HG03139 (cell line): ENCODE data around the gene UTS2R.
A peak's percentile ranks its signal among the peaks of the same experiment; 100 is the strongest.
"Not testable (repeated sequence)": the region's sequence is repeated elsewhere in the genome, so short reads cannot be mapped to it uniquely, and the experiment has no call there.

ENCODE experiments used
- ATAC-seq: cut with Tn5 transposase; IDR thresholded peaks from one replicate; pipeline ENCODE4 v1.9.1; 2021; ENCODE audit not compliant: unreplicated experiment

The UTS2R gene

DNA sequence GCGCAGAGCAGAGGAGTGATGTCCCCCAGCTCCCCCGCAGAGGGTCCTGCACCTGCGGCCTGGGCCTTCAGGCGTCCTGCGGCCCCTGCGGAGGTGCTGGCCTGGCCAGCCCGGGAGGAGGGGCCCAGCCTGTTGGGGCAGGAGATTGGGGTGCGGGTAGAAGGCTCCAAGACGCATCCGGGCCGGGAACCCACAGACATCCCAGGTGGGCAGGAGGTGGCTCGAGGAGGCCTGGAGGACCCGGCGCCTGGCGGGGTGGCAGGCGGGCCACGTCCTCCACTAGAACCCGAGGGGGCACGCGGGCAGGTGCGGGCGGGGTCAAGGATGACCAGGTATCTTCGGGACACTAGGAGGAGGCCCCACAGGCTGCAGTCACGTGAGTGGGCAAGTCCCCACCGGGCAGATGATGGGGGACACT, 37.4 kb upstream of the UTS2R start:
- ATAC-seq, result no peak

DNA sequence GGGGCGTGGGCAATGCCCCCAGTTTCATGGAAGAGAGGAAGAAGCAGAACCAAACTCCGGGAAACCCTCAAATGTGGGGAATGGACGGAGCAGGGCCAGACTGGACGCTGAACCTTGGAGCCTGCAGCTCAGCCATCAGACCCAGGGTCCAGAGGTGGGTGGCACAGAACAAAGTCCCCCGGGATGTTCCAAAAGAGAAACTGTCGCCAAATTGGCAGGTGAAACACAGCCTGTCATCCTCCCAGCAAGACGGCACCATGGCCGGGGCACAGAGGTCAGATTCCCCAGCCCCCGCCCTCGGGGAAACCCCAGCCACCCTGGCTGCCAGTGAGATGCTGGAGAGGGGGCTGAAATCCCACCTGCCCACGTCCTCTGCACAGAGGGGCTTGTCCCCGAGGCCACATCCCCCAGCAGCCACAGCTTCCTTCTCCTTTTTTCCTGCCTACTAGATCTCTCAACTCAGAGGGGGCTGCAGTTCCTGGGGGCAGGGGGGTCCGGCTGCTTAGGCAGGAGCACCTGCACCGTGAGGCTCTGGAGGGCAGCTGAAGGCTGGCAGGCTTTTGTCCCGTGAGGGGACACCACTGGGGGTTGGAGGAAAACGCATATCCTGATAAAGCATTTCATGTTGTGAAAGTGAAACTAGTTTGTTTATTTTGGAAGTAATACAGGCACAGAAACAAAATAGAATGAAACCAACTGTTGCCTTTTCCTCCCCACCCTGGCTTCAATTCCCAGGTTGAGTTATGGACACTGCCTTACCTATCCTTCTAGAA, 36.8 kb upstream of the UTS2R start:
- no peak for ATAC-seq

DNA sequence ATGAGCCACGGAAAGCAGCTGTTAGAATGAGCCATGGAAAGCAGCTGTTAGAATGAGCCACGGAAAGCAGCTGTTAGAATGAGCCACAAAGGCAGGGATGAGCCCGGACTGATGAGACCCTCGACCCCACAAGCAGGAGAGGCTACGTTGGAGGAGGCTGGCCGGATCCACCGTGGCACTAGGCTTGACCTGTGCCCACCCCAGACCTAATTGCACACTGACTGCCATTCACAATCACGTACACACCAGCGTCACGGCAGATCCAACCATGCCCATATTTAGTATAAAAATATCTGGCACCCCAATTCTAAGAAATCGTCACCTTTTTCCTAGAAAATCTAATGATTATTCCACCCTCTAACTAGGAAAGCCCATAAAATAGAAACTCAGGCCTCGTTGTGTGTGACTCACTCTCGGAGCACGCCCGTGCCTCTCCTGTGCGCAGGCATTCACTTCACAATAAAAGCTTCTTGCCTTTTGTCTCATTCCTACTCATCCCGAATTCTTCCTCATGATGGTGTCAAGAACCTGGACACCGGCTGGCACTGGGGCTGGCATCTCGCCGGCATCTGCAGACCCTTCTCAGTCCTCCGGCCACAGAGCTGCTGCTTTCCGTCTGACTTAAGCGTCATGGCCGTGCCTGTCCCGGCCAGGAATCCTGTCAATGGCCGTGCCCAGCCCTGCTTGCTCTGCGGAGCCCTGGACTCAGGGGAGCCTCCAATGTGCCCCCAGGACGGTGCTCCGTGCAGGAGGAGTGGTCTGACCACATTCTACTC, 32.5 kb upstream of the UTS2R start:
- no peak for ATAC-seq

DNA sequence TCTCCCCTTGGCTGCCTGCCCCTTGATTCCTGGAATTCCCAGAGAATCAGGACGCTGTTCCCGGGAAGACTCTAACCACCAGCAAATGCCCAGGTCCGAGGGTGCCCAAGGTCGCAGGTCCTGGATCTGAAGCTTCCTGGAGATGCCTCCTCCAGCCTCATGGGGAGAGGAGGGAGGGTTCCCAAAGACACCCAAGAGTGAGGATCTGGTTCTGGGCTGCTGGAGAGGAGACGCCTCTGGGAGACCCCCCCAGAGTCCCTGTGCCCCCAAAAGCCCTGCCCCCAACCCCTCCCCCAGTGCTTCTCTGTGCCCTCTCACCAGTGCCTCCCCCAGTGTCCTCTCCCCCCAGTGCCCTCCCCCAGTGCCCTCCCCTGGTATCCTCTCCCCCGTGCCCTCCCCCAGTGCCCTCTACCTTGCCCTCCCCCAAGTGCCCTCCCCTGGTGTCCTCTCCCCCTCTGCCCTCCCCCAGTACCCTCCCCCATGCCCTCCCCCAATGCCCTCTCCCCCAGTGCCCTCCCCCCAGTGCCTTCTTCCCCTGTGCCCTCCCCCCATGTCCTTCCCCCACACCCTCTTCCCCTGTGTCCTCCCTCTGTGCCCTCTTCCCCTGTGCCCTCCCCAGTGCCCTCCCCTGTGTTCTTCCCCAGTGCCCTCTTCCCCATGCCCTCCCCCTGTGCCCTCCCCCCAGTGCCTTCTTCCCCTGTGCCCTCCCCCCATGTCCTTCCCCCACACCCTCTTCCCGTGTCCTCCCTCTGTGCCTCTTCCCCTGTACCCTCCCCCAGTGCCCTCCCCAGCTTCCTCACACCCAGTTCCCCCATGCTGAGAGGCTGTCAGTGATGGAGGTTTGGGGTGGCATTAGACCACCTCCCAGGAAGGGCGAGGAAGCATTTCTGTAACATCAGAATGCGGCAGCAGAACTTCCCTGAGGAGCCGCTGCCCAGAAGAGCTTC, 31.7 kb upstream of the UTS2R start:
- ATAC-seq, result no peak

DNA sequence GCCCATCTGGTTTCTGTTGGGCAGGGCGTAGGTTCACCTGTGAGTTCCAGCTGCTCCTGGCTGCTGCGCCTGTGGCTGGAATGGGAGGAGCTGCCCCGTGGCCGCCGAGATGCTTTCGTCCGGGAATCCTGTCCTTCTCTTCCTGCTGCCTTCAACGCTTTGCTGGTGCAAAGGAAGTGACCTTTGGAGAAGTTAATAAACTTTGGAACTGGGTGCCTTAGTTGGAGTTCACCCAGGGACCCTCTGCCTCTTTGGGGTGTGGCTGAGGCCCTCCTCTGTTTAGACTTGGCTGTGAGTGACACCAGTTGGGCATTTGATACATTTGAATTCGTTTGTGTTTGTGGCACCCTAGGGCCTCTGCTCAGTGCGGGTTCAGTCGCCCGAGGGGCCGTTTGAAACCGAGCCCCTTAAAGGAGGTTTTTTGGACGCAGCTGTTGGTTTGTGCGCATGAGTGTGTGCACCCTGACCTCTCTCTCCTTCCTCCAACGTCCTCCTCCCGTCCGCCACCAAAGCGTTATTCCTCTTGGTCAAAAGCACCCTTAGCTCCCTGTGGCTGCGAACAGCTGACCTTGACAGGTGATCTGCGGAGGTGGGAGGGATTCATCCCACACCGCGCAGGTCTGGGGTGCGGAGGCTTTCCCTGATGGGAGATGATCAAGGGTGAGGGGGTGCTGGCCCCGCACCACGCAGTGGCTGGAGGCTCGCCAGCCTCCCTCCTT, 29.0 kb upstream of the UTS2R start:
- no peak for ATAC-seq

DNA sequence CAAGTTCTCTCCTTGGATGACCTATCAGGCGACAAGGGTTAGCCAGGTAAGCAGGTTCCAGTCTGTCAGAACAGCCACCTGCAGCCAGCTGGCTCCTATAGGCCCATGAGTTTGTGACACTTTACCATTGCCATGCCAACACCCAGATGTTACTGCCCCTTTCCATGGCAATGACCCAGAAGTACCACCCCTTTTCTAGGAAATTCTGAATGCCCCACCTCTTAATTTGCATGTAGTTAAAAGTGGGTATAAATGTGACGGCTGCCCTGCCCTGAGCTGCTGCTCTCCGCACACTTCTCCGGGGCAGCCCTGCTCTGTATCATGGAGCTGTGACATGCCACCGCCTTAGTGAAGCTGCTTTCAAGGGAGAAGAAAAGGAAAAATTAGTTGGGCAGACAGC, 28.0 kb upstream of the UTS2R start:
- ATAC-seq, result no peak

DNA sequence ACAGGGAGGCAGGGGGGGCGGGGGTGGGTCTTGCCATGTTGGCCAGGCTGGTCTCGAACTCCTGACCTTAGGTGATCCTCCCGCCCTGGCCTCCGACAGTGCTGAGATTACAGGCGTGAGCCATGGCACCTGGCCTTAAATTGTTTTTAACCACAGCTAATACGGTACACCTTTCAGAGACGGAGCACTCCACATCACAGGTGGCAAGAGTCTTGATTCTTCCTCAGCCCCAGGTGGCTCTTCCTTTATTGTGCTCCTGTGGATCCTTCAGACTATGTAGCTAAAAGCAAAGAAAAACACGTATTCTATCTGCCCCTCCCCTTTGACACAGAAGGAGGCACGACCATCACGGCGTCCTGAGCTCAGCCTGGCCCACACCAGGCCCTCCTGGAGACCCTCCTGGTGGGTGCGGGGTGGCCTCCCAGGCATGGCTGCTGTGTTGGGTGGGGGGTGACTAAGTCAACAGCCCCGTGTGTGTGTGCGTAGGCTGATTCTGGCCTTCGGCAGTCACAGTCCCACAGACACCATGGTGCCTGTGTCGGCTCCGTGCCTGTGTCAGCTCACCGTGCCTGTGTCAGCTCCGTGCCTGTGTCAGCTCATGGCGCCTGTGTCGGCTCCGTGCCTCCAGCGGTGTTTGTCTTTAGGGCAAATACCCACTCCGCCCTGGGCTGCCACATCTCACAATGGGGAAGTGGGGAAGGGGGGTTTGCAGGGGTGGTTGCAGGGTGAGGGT, 27.2 kb upstream of the UTS2R start:
- no peak for ATAC-seq

DNA sequence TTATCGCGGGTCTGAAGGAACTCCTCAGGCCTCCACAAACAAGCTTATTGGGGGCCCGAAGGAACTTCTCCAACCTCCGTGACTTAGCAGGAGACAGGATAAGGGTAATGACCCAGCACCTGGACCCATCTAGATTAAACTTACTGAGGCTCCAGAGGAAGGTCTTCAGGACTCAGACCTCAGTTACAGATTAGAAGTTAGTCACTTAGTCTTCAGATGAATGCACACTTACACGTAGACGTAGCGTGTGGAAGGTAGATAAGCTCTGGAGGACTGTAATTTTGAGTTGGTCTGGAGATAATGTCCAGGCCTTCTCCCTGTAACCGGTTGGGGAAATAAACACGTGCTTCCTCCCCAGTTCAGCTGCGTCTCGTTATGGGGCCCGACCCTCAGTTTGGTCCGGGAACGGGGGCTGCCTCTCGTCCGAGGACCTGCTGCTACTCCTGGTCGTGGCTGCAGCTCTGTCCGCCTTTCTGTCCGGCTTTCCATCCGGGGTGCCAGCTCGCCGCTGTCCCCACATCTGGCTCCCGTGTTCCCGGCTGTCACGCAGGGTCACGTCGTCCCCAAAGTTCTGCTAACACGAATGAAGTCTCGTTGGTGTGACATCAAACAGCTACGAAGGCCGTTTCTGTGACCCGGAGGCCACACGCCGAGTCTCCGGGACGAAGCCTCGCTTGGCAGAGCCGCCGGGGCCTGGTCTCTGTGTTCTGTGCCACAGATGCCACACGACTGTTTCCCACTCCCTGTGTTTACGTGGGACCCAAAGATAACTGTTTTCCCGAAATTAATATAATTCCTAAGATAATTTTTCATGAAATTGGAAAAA, 26.2 kb upstream of the UTS2R start:
- ATAC-seq, result no peak

DNA sequence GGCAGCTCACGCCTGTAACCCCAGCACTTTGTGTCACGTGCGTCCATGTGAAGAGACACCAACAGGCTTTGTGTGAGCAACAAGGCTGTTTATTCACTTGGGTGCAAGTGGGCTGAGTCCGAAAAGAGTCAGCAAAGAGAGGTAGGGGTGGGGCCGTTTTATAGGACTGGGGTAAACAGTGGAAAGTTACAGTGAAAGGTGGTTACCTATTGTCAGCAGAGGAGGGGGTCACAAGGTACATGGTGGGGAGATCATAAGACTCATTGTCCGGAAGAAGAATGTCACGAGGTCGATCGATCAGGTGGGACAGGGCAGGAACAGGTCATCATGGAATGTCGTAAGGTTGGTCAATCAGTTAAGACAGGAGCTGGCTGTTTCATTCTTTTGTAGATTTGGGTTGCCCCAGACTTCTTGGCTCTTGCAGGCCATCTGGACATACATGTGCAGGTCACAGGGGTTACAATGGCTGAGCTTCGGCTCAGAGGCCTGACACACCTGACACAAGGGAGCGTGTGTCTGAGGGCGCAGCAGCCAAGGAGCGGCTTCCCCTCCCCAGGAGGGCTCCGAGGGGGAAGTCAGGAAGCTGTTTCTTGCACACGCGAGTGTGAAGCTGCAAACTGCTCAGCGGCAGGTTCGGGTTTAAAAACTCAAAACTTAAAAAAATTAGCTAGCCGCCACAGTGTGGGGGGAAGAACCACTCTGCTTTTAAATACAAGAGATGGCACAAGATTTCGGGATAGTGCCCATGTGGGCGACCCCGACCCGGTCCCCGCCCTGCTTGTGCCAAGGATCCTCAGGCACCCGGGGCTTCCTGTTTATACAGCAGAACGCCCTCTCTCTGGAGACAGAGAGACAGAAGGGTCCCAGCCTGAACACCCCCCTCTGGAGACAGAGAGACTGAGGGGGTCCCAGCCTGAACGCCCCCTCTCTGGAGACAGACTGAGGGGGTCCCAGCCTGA, 24.9 kb upstream of the UTS2R start:
- no peak for ATAC-seq

DNA sequence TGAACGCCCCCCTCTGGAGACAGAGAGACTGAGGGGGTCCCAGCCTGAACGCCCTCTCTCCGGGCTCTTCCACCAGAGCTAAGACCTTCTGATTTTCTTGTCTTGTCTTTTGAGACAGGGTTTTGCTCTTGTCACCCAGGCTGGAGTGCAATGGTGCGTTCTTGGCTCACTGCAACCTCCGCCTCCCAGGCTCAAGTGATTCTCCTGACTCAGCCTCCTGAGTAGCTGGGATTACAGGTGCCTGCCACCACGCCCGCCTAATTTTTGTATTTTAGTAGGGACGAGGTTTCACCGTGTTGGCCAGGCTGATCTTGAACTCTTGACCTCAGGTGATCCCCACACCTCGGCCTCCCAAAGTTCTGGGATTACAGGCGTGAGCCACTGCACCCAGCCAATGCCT, 23.6 kb upstream of the UTS2R start:
- ATAC-seq, result not testable (repeated sequence)

DNA sequence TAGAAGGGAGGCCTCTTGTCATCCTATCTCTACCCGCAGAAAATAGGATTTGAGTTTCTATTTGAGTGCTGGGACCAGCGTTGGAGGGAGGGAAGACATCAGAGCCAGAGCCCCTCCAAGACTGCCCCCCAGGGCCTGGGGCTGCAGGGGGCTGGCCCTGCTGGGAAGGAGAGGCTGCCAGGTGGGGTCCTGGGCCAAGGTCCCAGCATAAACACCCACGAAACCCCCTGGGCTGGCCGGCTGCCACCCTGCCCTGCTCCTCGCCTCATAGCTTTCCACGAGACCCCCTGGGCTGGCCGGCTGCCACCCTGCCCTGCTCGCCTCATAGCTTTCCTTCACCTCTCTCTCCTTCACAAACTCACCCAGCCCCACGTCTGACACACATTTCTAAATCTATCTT, 23.1 kb upstream of the UTS2R start:
- ATAC-seq, result no peak

DNA sequence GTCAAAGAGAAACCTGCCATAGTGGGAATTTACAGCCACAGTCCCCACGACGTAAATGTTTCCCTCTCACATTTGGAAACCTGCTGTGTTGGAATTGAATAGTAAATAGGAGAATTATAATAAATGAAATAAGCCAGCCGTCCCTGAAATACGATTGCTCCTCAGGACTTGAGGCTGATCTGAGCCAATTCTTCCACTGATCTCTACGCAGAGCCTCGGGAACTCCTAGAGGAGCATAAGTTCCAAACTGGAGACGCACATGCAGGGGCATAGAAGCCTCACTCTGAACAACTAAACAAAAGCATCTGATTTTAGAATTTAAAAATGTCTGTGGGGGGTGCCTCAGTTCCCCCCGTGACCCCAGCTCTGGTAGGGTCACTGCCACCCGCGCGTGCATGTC, 22.7 kb upstream of the UTS2R start:
- ATAC-seq, result no peak

DNA sequence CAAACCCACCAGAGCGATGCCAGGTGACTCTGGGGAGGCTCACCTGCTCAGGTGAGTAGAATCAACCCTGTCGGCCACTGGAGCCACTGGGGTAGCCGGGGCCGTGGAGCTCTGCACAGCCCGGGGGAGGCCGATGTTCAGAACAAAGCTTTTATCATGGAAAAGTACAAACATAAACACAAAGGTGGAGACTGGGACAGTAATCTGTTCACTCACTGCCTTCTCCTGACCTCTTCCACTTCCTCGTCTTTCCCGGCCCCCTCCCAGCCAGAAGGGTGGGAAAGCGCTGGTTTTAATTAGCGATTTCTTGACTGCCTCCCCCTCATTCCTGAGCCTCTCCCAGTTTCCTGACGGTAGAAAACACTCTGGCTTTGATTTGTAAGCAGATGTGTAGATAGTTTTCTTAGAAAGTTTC, 22.3 kb upstream of the UTS2R start:
- no peak for ATAC-seq

DNA sequence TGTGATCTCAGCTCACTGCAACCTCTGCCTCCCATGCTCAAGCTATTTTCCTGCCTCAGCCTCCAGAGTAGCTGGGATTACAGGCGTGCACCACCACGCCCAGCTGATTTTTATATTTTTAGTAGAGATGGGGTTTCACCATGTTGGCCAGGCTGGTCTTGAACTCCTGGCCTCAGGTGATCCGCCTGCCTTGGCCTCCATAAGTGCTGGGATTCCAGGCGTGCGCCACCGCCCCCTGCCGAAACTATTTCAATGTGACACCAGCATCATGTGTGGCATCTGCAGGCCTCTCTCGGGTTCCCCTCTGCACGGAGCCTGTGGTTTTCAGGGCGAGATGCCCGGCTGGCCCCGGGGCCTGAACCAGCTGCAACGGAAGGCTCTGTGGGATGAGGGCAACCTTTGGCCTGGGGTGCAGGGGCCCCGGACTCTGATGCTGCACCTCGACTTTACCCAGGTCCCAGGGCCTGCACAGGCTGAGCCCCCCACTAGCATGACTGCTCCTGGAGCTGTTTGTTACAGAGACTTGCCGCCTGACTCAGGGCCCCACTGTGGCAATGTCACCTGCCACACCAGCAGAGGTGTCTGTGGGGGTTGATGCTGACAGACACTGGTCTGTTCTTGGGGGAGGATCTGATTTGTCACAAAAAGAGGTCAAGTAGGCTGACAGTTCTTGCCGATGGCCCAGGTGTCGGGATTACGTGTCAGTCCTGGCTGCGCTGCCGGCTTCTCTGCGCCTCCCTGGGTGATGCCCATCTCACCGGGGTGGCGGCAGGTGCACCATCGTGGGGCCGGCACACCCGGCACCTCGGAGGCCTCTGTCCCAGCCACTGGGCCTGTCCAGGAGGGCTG, 21.2 kb upstream of the UTS2R start:
- no peak for ATAC-seq

DNA sequence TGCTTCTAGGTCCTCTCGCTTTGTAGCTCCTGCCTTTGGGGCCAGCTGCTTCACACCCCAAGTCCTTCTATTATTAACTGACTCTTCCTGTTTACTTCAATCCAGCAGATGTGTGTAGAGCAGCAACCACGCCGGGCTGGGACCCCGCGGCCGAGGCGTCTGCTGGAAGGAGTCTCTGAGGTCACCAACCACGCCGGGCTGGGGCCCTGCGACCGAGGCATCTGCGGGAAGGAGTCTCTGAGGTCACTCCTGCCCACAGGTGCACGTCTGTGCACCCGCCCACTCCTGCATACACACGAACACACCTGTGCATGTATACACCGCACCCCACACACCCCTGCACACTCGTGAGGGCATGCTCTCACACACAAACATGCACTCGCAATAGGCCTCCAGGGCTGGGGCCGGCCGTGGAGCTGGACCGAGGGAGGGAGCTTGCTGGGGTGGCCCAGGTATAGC, 20.3 kb upstream of the UTS2R start:
- ATAC-seq, result peak; percentile 59

DNA sequence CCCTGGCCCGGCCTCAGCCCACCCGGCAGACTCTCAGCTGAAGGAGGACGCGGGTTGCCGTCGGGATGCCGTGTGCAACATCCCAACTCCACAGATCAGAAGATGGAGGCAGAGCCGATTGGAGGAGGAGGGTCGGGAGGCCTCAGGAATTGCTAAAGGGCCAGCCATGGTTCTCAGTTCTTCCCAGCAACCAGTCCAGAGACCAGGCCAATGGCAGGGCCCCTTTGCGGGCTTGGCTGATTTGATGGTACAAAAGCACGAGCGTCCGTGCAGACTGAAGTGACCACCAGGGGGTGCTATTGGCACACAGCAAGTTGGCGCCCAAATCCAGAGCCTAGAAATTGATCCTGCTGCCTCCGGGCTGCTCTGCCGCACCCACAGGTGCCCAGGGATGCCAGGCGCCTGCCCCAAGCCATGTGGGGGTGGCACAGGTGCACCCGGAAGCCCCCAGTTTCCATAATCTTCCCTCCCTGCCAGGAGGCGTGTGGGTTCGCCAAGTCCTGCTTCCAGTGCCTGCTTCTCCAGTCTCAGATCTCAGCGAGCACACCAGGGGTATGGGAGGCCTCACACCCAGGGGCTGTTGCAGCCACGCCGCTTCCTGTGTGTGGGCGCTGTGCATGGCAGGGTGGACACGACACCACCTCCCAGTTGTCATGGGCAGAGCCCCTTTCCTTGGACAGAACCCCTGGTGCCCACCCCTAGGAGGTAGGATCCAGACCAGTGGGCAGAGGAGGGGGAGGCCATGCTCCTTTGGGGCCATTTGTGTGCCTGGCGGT, 19.7 kb upstream of the UTS2R start:
- peak; percentile 55 for ATAC-seq
